ENCODE results near the gene RNF41. TPM values are rescaled to one million over a fixed set of nuclear protein-coding genes. Genes with fewer than 3 reads are reported as not detected.

The RNF41 gene
- total and polyA plus RNA-seq, 11 donors: 10.6 to 84.0 (median 53.3) TPM

DNA sequence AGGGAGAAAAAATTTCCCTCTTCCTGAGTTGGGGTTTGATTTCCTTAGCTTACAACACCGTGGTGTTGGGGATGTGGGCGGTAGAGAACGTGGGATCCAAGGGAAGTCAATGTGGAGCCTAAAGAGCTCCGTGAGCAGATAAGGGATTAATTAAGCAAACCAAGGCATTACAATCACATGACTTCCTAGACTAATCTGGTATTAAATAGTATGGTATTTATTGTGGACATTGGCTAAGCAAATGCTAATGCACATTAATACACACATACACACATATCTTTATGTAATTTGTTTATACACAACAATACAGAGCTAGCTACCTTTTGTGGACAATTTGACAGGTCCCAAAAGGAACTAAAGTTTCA lies 791 bp upstream of the RNF41 start:
- 3 to 8% (median 6%) methylated on average over 4 of the region's 4 CpGs for WGBS, 4 donors
- ATAC-seq (no peak), DNase-seq (no peak)
- H3K4me3 ChIP-seq: peak overlapping the region; percentile 56 to 95 (median 76)
- intact Hi-C loops (cut with DNase I): loop anchor here in 7 of 10 donors (2.0 to 10.0 kb wide), 6 partner anchors 35 to 242 kb away; partner anchors contain the start of genes ANKRD52 (in 4 of the 7), ZC3H10 (in 2 of the 7), CS (in 1 of the 7) and ESYT1 (in 1 of the 7)
- H3K36me3 ChIP-seq: peaks cover 0 to 10% (median 4%) of the 10 kb centered on the region in 9 donors
- H3K27ac ChIP-seq: peak overlapping the region; percentile 86 to 99 (median 96)
- H3K9me3 ChIP-seq: no peaks in the 10 kb centered on the region
- H3K27me3 ChIP-seq: no peaks in the 10 kb centered on the region
- H3K4me1 ChIP-seq: peaks cover 8 to 52% (median 41%) of the 10 kb centered on the region in 12 donors
- no peak for TF ChIP-seq POLR2A (IDR thresholded peaks at IDR 0.05)
- TF ChIP-seq, protein P1, sequence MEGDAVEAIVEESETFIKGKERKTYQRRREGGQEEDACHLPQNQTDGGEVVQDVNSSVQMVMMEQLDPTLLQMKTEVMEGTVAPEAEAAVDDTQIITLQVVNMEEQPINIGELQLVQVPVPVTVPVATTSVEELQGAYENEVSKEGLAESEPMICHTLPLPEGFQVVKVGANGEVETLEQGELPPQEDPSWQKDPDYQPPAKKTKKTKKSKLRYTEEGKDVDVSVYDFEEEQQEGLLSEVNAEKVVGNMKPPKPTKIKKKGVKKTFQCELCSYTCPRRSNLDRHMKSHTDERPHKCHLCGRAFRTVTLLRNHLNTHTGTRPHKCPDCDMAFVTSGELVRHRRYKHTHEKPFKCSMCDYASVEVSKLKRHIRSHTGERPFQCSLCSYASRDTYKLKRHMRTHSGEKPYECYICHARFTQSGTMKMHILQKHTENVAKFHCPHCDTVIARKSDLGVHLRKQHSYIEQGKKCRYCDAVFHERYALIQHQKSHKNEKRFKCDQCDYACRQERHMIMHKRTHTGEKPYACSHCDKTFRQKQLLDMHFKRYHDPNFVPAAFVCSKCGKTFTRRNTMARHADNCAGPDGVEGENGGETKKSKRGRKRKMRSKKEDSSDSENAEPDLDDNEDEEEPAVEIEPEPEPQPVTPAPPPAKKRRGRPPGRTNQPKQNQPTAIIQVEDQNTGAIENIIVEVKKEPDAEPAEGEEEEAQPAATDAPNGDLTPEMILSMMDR (IDR thresholded peaks at IDR 0.05): peak in 1 of 12 donors; percentile 2

DNA sequence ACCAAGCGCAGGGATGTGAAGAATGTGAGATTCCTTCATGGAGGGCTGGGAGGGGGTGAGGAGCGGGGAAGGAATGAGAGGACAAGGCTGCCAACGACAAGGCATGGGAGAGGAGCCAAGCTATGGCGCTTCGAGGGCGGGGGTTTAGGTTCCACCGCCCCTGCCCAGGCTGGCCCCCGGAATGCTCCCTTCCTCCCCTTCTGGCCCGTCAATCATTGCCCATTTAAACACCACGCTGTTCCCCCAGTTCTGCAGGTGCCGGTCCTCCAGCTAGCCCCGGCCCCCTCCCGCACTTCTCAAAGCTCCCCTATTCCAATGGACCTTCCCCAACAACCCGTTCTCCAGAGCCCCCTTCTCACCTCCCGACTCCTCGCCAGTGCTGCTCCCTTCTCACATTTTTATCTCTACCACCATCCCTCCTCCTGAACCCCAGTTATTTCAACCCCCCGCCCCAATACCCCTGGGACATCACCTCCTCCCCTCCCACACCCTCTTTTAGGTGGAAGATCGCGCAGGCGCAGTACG lies 428 bp downstream of the RNF41 start:
- DNase-seq (peak; percentile 53 to 78 (median 68)), ATAC-seq (peak; percentile 8 to 38 (median 21))
- peaks cover 0 to 17% (median 8%) of the 10 kb centered on the region in 9 donors for H3K36me3 ChIP-seq
- peak overlapping the region; percentile 56 to 95 (median 76) for H3K4me3 ChIP-seq
- intact Hi-C loops (cut with DNase I): loop anchor here in 6 of 10 donors (5.0 to 10.0 kb wide), 4 partner anchors 34 to 244 kb away; partner anchors contain the start of genes ANKRD52 (in 4 of the 6), ESYT1 (in 1 of the 6), SMARCC2 (in 1 of the 6) and SPRYD4 (in 1 of the 6)
- peaks cover 8 to 52% (median 41%) of the 10 kb centered on the region in 12 donors for H3K4me1 ChIP-seq
- peak overlapping the region; percentile 86 to 99 (median 96) for H3K27ac ChIP-seq
- H3K27me3 ChIP-seq: no peaks in the 10 kb centered on the region
- TF ChIP-seq POLR2A (IDR thresholded peaks at IDR 0.05): no peak
- TF ChIP-seq, protein P1 (IDR thresholded peaks at IDR 0.05): no peak
- WGBS, 4 donors: 0 to 1% (median 1%) methylated on average over 21 of the region's 21 CpGs
- H3K9me3 ChIP-seq: no peaks in the 10 kb centered on the region

DNA sequence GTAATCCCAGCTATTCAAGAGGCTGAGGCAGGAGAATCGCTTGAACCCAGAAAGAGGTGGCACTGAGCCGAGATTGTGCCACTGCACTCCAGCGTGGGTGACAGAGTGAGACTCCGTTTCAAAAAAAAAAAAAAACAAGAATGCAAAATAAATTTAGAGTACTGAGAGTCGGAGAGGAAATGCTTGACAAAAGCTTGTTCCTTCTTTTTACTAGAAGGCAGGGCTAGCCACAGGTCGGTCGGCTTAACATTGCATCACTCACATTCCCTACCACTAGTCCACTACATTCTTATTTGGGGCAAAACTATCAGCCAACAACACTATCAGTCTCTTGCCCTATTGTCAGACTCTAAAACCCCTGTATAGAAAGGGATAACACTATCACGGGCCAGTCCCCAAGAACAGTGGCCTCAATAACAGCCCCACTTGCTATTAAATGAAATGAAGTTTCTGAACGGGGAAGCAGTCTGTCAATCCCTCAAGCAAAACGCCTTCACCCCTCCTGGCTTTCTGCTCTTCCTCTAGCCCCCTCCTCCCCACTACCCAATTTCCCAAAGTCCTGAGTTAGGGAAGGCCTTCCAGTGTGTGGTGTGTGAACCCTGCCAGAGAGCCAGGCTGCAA lies 1.0 kb downstream of the RNF41 start:
- peak overlapping the region; percentile 86 to 99 (median 96) for H3K27ac ChIP-seq
- WGBS, 4 donors: 4 to 6% (median 5%) methylated on average over 10 of the region's 10 CpGs
- H3K36me3 ChIP-seq: peaks cover 0 to 19% (median 14%) of the 10 kb centered on the region in 9 donors
- no peak for ATAC-seq
- TF ChIP-seq POLR2A (IDR thresholded peaks at IDR 0.05): no peak
- TF ChIP-seq, protein P1 (IDR thresholded peaks at IDR 0.05): no peak
- H3K4me1 ChIP-seq: peaks cover 8 to 52% (median 41%) of the 10 kb centered on the region in 12 donors
- peak in 1 of 5 donors; percentile 55 for DNase-seq
- H3K27me3 ChIP-seq: no peaks in the 10 kb centered on the region
- H3K4me3 ChIP-seq: peak overlapping the region; percentile 56 to 95 (median 76)
- no peaks in the 10 kb centered on the region for H3K9me3 ChIP-seq
- intact Hi-C loops (cut with DNase I): loop anchor here in 6 of 10 donors (5.0 to 10.0 kb wide), 4 partner anchors 33 to 244 kb away; partner anchors contain the start of genes ANKRD52 (in 4 of the 6), ESYT1 (in 1 of the 6), SMARCC2 (in 1 of the 6) and SPRYD4 (in 1 of the 6)

DNA sequence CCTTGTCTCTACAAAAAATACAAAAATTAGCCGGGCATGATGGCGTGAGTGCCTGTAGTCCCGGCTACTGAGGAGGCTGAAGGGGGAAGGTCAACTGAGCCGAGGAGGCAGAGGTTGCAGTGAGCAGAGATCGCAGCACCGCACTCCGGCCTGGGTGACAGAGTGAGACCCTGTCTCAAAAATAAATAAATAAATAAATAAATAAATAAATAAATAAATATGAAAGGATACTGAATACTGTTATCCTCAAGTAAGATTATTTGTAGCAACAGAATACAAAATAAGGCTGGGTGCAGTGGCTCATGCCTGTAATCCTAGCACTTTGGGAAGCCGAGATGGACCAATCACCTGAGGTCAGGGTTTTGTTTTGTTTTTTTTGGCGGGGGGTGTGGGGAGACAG lies 1.9 kb downstream of the RNF41 start:
- no peak for ATAC-seq
- no peak for TF ChIP-seq POLR2A (IDR thresholded peaks at IDR 0.05)
- TF ChIP-seq, protein P1 (IDR thresholded peaks at IDR 0.05): no peak
- intact Hi-C loops (cut with DNase I): loop anchor here in 6 of 10 donors (5.0 to 10.0 kb wide), 4 partner anchors 33 to 245 kb away; partner anchors contain the start of genes ANKRD52 (in 4 of the 6), ESYT1 (in 1 of the 6), SMARCC2 (in 1 of the 6) and SPRYD4 (in 1 of the 6)
- no peaks in the 10 kb centered on the region for H3K9me3 ChIP-seq
- peak overlapping the region in 9 of 12 donors; percentile 89 to 99 (median 97) for H3K27ac ChIP-seq
- H3K27me3 ChIP-seq: no peaks in the 10 kb centered on the region
- peaks cover 0 to 28% (median 23%) of the 10 kb centered on the region in 9 donors for H3K36me3 ChIP-seq
- H3K4me3 ChIP-seq: peak overlapping the region in 4 of 12 donors; percentile 64 to 89 (median 80)
- no peak for DNase-seq
- H3K4me1 ChIP-seq: peaks cover 8 to 50% (median 39%) of the 10 kb centered on the region in 12 donors
- whole genome bisulfite sequencing, 4 donors: 91 to 92% (median 92%) methylated on average over 9 of the region's 9 CpGs

Data from heart left ventricle (tissue), 16 donors.